Activated T-helper 1 cell treated with anti-CD3 and anti-CD28 coated beads, Interleukin-2, amount 50 U/mL, for 16 hours (primary cell): ENCODE data around the gene PLSCR3.

ENCODE experiments used
- DNase-seq, 2 donors: peaks; one replicate each; pipeline ENCODE4 v3.0.0-alpha.2; 2020; ENCODE audit warnings: low read depth in 1 of 2, low spot score in 1 of 2

Gene PLSCR3

GRCh38 chr17:7426896-7427489, 32.7 kb upstream of the PLSCR3 start:
- DNase-seq, result no peak

GRCh38 chr17:7426203-7426863, 32.0 kb upstream of the PLSCR3 start:
- no peak for DNase-seq

GRCh38 chr17:7425756-7426155, 31.4 kb upstream of the PLSCR3 start:
- no peak for DNase-seq

- no peak for DNase-seq
Measured at GRCh38 chr17:7425316-7425715, 31.0 kb upstream of the PLSCR3 start, which contains the start of gene SPEM2. SPEM2 (plus strand) TSS chr17:7425616; CDS start chr17:7425689, 73 bp downstream.

- no peak for DNase-seq
Measured at GRCh38 chr17:7423679-7424078, 29.4 kb upstream of the PLSCR3 start.

DNA sequence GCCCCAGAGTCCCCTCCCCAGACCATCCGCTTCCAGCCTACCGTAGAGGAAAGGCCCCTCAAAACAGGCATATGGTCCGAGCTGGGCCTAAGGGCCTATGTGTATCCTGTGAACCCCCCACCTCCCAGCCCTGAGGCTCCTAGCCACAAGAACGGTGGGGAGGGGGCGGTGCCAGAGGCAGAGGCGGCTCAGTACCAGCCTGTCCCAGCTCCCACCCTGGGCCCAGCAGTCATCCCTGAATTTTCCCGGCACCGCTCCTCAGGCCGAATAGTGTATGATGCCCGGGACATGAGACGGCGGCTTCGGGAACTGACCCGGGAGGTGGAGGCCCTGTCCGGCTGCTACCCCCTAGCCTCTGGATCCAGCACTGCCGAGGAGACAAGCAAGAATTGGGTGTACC, 26.9 kb upstream of the PLSCR3 start:
- DNase-seq, result no peak

DNA sequence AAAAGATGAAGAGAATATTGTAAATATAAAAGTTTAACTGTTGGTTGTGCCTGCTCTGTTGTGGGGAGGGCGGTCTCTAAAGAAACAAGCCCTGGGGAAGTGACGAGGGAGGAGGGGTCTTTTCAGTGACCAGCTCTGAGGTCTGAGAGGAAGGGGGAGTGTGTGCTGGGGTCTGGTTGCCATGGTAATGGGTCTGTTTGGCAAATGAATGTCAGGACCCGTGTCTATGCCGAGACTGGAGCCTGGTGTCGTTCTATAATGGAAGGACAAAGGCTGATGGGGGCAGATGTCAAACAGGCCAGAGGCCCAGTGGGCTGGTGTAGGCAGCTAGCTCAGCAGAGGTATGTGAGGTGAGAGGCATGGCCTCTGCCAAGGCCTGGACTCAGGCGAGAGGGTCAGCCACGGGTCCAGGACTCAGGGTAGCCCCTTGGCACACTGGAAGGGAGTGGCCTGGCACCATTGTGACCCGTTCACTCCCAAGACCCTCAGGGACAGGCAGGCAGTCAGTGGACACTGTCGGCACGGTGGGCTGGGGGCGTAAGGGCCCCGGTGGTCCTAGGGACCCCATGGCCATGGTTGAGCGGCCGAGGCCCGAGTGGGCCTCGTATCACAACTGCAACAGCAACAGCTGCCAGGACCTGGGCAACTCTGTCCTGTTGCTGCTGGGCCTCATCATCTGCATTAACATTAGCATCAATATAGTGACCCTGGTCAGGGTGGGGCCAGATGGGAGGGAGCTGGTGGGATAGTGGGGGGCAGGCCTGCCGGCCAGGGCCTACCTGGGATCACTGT, 25.7 kb upstream of the PLSCR3 start, which contains the start of gene SPEM1:
TSS of gene SPEM1 (plus strand) at position 506 of the 792 bp plus-strand sequence. CDS start at position 567, 61 bp downstream.
- no peak for DNase-seq

DNA sequence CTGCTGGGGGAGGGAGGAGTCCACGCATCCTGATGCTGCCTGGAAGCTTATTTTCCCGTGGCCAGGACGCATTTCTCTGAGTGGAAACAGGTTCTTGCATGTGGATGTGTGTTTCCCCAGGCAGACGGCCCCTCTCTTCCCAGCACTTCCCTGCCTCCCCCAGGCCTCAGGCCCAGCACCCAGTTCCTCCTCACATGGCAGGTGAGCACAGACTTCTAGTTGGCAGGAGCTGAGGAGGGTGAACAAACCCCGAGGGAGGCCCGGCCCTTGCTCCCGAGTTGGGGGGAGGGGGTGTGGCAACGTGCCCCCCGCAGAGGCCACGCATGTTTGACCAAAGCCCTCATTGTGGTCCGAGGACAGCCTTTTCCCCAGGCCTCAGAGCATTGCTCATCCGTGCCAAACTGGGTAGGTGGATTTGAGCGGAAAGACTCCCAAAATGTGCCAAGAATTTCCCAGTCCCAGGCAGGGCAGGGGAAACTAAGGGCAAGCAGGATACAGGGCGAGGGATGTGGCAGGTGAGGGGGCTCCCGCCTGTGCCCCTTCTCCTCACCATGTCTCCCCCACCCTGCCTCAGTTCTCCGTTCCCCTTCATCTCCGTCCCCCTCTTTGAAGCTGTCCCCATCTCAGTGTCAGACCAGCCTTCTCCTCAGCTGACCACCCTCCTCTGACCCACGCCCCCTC, 24.3 kb upstream of the PLSCR3 start:
- no peak for DNase-seq

DNA sequence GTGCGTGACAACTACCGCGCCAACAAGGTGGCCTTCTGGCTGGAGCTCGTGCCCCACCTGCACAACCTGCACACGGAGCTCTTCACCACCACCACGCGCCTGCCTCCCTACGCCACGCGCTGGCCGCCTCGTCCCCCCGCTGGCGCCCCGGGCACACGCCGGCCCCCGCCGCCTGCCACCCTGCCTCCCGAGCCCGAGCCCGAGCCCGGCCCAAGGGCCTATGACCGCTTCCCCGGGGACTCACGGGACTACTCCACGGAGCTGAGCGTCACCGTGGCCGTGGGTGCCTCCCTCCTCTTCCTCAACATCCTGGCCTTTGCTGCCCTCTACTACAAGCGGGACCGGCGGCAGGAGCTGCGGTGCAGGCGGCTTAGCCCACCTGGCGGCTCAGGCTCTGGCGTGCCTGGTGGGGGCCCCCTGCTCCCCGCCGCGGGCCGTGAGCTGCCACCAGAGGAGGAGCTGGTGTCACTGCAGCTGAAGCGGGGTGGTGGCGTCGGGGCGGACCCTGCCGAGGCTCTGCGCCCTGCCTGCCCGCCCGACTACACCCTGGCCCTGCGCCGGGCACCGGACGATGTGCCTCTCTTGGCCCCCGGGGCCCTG, 22.8 kb upstream of the PLSCR3 start:
- DNase-seq, result no peak

DNA sequence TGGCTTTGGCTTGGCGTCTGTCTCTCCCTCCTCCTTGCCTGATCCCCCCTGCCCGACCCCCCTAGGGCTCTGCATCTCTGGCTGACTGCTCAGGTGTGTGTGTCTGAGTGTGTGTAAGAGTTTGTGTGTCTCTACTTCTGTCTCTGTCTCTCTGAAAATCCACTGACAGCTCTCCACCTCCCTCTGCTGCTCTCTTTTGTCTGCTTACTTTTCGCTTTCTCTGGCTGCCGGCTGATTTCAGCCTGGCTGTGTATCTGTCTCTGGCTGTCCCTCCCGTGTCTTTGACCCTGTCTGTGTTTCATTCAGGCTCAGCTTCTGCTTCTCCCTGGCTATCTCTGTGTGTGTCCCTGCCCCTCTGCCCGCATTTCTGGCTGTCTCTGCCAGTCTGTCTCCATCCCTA, 22.0 kb upstream of the PLSCR3 start:
- DNase-seq, result no peak

DNA sequence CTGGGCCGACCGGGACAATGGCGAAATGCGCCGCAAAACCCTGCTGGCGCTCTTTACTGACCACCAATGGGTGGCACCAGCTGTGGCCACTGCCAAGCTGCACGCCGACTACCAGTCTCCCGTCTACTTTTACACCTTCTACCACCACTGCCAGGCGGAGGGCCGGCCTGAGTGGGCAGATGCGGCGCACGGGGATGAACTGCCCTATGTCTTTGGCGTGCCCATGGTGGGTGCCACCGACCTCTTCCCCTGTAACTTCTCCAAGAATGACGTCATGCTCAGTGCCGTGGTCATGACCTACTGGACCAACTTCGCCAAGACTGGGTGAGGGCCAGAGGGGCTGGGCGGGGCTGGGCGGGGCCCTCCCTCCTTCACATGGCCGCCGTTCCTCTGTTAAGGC, 21.5 kb upstream of the PLSCR3 start:
- DNase-seq, result no peak

- no peak for DNase-seq
Measured at GRCh38 chr17:7414837-7415236, 20.5 kb upstream of the PLSCR3 start.

- no peak for DNase-seq
Measured at GRCh38 chr17:7413346-7413985, 19.1 kb upstream of the PLSCR3 start.

DNA sequence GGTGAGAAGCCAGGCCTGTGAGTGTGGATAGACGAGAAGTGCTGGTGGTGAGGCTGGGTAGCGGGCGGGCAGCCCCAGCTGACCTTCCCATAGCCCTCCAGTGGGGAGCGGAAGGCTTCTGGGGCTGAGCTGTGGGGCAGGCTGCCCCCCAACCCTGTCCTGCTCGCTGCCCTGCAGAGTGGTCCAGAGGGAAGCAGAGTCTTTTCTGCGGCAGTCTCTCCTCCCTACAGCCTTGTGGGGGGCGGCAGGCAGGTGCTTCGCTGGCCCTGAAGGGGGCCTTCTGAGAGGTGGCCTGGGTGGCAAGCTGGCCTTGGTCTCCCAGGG, 17.1 kb upstream of the PLSCR3 start:
- no peak for DNase-seq

GRCh38 chr17:7410634-7411426, 16.5 kb upstream of the PLSCR3 start:
- DNase-seq, result no peak

DNA sequence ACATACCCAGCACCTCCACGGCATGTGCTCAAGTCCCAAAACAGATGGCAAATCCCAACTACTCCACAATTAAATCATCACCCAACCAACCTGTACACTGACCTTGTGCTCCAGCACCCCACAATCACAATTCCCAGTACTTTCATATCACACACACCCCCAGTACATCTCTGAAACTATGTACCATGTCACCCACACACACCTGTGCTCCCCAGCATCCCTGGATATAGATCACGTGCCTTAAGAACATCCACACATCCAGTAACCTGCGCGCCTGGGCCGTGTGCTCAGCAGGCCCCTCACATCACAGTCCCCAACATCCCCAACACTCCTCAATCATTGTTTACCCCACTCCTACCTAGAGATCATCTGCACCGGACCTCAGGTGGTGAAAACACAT, 15.4 kb upstream of the PLSCR3 start:
- DNase-seq, result no peak

GRCh38 chr17:7408863-7409262, 14.5 kb upstream of the PLSCR3 start:
- DNase-seq, result no peak

- no peak for DNase-seq
Measured at GRCh38 chr17:7408252-7408727, 14.0 kb upstream of the PLSCR3 start.

- no peak for DNase-seq
Measured at GRCh38 chr17:7407485-7408251, 13.3 kb upstream of the PLSCR3 start, which contains the start of gene NLGN2. NLGN2 (plus strand) TSS chr17:7407845; CDS start chr17:7408256, 411 bp downstream.
